Measurements from ENCODE around the gene DOP1A.
A peak's percentile ranks its signal among the peaks of the same experiment; 100 is the strongest.

Gene DOP1A, protein sequence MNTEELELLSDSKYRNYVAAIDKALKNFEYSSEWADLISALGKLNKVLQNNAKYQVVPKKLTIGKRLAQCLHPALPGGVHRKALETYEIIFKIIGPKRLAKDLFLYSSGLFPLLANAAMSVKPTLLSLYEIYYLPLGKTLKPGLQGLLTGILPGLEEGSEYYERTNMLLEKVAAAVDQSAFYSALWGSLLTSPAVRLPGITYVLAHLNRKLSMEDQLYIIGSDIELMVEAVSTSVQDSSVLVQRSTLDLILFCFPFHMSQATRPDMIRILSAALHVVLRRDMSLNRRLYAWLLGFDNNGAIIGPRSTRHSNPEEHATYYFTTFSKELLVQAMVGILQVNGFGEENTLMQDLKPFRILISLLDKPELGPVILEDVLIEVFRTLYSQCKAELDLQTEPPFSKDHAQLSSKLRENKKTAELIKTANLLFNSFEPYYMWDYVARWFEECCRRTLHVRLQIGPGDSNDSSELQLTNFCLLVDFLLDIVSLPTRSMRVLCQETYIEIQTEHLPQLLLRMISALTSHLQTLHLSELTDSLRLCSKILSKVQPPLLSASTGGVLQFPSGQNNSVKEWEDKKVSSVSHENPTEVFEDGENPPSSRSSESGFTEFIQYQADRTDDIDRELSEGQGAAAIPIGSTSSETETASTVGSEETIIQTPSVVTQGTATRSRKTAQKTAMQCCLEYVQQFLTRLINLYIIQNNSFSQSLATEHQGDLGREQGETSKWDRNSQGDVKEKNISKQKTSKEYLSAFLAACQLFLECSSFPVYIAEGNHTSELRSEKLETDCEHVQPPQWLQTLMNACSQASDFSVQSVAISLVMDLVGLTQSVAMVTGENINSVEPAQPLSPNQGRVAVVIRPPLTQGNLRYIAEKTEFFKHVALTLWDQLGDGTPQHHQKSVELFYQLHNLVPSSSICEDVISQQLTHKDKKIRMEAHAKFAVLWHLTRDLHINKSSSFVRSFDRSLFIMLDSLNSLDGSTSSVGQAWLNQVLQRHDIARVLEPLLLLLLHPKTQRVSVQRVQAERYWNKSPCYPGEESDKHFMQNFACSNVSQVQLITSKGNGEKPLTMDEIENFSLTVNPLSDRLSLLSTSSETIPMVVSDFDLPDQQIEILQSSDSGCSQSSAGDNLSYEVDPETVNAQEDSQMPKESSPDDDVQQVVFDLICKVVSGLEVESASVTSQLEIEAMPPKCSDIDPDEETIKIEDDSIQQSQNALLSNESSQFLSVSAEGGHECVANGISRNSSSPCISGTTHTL (N-terminal part only)

GRCh38 chr6:83067448-83068439 is at the start of gene DOP1A:
Gene DOP1A, plus strand, starts transcription at chr6:83067671. Its CDS starts 29,307 bp downstream, at chr6:83096978.
- peak; percentile 97 for DNase-seq

GRCh38 chr6:83019741-83020140 is 47.7 kb upstream of the DOP1A start:
- DNase-seq = no peak

DNA sequence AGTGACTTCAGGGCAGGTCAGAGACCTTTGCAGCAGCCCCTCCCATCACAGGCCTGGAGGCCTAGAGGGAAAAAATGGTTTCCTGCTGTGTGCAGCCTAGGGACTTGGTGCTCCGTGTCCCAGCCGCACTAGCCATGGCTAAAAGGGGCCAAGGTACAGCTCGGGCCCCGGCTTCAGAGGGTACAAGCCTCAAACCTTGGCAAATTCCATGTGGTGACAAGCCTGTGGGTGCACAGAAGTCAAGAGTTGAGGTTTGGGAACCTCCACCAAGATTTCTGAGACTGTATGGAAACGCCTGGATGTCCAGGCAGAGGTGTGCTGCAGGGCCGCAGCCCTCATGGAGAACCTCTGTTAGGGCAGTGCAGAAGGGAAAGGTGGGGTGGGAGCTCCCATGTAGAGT is 35.8 kb upstream of the DOP1A start:
- no peak for DNase-seq

GRCh38 chr6:83038246-83038645 is 29.2 kb upstream of the DOP1A start:
- DNase-seq = no peak

GRCh38 chr6:83042467-83043053 is 24.9 kb upstream of the DOP1A start:
- DNase-seq = no peak

DNA sequence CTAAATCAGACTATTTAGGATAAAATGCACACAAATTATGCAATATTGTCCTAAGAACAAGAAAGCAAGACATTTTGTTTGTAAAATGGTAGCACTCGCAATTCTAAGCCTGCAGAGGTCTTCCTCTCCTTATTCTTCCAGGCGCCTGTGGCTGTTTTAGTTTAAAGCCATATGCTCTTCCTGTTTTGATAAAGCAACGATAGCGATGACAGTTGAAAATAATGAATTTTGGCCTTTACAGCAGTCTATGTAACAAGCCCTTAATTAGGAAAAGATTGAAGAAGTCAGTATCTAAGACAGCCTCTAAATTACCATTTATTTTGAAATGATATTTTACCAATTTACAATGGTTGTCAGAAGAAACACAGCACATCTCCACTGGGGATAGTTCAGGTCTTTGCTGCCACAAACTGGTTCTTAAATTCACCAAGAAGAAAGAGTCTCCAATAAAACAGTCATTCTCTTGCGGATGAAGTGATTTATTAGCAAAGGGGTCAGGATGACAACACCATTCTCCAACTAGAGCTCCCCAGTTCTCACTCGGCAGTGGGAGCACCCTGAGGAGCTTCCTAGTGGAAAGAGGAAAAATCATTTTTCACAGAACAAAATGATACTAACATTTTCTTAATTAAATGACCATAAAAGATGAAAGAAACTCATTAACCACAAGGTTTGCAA is 23.2 kb upstream of the DOP1A start:
- DNase-seq = no peak

DNA sequence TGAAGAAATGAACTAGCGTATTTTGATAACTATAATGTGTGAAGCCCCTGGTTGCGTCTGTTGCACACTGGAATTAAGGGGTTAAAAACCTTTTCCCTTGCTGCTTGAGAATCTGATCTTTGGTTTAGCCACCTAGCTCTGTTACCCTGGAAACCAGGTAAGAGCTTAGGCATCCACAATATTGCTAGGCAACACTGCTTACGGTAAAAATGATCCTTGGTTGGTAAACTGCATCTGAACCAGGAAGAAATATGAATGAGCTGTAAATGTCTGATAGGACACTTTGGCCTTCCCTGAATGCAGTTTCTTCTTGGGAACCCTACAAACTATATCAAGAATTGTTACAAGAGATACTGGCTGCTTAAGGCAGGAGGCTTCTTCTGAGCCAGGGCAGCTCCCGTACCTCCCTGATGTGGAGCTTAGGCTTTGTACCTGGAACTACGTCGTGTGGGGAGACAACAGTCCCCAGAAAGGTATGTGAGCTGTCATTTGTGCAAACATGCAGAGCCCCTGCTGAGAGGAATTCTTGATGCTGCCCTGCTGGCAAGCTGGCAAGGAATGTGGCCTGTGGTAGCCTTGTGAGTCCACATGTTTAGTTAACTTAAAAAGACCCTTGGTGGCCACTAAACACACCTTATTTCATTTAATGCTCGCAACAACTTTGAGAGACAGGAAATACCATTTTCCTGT is 20.3 kb upstream of the DOP1A start:
- no peak for DNase-seq

DNA sequence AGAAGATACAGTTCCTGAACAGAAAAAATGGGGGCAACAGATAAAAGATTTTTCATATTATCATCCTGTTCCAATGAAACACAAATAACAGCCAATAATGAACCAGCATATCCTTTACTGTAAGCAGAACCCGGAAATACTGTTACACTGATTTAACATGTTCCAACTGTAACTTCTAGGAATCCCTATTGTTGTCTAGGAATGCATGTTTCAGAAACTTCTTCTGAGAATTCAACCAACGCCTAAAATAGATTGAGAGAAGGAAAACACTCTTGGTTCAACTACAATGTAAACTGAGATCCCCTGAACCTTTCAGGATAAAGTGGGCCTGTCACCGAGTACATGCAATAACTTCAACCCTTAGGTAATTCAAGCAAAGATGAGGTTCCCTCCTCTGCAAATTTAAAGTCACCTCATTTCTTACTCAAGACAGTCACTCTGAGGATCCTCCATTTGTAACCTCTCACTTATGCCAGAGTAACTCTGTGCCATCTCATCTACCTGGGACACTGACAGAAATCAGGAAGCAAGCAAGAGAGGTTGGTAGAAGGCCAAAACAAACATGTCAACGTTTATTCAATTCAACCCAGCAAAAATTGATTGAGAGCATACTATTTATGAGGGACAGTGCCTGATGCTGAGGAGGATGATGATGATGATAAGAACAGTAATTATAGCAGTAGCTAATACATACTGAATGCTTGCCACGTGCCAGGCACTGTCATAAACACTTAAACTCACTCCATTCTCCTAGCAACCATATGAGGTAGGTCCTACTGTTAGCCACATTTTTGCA is 15.9 kb upstream of the DOP1A start:
- peak; percentile 34 for DNase-seq

GRCh38 chr6:83053678-83054077 is 13.8 kb upstream of the DOP1A start:
- no peak for DNase-seq

- DNase-seq = peak; percentile 51
Observed at GRCh38 chr6:83055366-83055964, 12.0 kb upstream of the DOP1A start.

GRCh38 chr6:83057705-83058321 is 9.7 kb upstream of the DOP1A start:
- DNase-seq = peak; percentile 60

DNA sequence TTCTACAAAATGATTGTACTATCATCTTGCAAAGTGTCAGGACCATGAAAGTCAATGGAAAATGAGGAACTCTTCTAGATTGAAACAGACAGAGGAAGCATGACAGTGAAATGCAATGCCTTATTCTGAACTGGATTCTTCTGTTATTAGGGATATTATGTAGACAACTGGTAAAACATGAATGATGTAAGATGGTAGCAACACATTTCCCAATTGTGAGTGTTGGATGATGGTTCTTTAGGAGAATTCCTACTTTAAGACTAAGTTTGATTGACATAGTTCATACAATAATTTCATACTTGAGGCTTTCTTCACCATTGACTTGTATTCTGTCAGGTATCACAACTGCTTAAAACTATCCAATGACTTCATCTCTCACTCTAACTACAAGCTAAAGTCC is 6.3 kb upstream of the DOP1A start:
- DNase-seq = no peak

- DNase-seq = no peak
Observed at GRCh38 chr6:83062225-83062624, 5.2 kb upstream of the DOP1A start.

DNA sequence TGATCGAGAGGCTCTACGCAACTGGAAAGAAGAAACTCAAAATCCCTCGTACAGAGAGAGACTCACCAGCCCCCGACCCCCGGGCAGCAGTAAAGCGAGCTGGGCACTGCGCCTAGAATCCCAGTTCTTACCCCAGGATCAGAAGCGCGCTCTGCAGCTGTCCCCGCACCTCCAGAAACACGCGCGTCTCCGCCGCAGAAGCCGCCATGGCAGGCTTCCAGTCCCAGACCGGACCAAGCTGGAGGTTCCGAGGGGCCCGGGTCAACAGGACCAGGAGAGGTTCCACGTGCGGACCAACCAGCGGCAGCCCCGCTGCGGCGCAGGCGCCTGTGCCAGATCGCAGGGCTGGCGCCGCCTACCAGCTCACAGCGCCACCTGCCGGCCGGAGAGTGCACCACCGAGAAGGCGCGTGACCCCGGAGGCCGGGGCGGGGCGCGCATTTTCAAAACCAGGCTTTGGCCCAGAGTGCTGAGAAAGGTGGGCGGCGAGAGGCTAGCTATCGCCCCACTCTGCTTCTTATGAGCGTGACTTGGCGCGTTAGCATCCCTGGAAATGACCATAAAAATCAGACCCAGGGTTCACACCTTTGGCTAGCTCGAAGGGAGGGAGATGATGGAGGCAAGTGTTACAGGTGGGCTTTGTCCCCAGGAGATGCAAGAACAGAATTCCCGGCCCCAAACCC is 1.8 kb upstream of the DOP1A start, which contains the start of gene UBE3D:
Gene UBE3D, minus strand, starts transcription at position 331 of the 682 bp plus-strand sequence. Its CDS starts 123 bp downstream, at position 208.
- peak; percentile 82 for DNase-seq

DNA sequence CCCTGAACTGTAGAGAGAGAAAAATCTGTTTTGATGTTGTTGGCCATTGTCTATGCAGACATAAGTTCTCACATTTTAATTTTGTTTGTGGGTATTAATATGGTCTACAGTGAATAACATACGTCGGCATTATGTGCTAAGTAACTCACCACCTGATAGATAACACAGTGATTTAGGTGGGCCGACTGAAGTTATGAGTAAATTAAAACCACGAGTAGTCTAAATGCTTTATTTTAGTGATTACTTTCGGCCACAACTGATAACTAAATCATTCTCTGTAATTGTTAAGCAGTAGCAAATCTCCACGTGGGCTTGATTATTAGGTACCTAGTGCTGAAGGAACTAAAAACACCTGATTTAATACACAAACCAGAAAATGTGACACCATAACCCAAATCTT is 1.1 kb downstream of the DOP1A start:
- DNase-seq = no peak

DNA sequence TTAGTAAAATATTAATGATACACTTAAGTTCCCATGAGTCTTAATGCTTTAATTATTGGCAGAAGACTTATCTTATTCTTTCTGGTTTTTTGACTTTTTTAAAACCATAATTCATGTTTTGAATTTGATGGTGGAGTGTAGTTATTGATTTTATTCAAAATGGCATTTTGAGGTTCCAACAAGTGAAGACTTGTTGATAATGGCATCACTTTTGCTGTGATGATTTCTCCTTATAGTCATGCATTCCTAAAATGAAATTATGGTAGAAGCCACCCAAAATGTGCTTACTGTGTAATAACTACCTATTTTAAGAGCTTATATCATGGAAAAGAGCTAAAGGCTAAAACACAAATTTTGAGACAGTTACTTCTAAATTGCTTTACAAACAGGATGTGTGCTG is 2.2 kb downstream of the DOP1A start:
- DNase-seq = no peak

GRCh38 chr6:83071023-83071422 is 3.6 kb downstream of the DOP1A start:
- no peak for DNase-seq

GRCh38 chr6:83071707-83072106 is 4.2 kb downstream of the DOP1A start:
- DNase-seq = no peak

Data from NCI-H345 (cell line).